Transverse colon (tissue), 4 donors: Measurements from ENCODE around the gene FAM110D. TPM values are rescaled to one million over a fixed set of nuclear protein-coding genes. Genes with fewer than 3 reads are reported as not detected.

Source experiments
- DNase-seq: peaks from one replicate; pipeline ENCODE4 v3.0.0-alpha.2; 2019
- H3K27ac ChIP-seq, 4 donors: fragments of 200-600 bp; sonication (generic); 2 replicates each; pipeline ENCODE4 v1.5.1; 2016 to 2018; ENCODE audit warnings: inconsistent platforms in 4 of 4
- H3K27me3 ChIP-seq: fragments of 200-600 bp; sonication (generic); 2 replicates; pipeline ENCODE4 v1.5.1; 2017; ENCODE audit warnings: inconsistent platforms
- H3K36me3 ChIP-seq, 4 donors: fragments of 200-600 bp; sonication (generic); 2 replicates each; pipeline ENCODE4 v1.5.1; 2017 to 2019; ENCODE audit warnings: inconsistent platforms in 4 of 4
- H3K4me1 ChIP-seq, 4 donors: fragments of 200-600 bp; sonication (generic); 2 replicates each; pipeline ENCODE4 v1.5.1; 2017 to 2020; ENCODE audit warnings: inconsistent platforms in 4 of 4
- H3K4me3 ChIP-seq, 4 donors: fragments of 200-600 bp; sonication (generic); 1 replicate in 1 of 4; 2 replicates in 3 of 4; pipeline versions ENCODE4 v1.5.1 to v1.6.1; 2017 to 2019; ENCODE audit warnings: inconsistent platforms in 4 of 4
- H3K9me3 ChIP-seq, 2 donors: fragments of 200-600 bp; sonication (generic); 2 replicates each; pipeline ENCODE4 v1.5.1; 2017 to 2019; ENCODE audit warnings: inconsistent platforms in 2 of 2
- EP300 ChIP-seq: sonication (generic); formaldehyde crosslinking; IDR thresholded peaks from one replicate; pipeline ENCODE4 v1.6.1; 2017; ENCODE audit warnings: antibody characterized with exemption, low read depth
- POLR2A ChIP-seq: fragments of 450-650 bp; IDR thresholded peaks from one replicate; pipeline ENCODE4 v1.6.1; 2016; ENCODE audit warnings: antibody characterized with exemption, mild to moderate bottlenecking, moderate library complexity
- POLR2AphosphoS5 ChIP-seq, 3 donors: sonication (generic); formaldehyde crosslinking; IDR thresholded peaks; one replicate each; pipeline ENCODE4 v1.6.1; 2016; ENCODE audit warnings: antibody characterized with exemption in 3 of 3
- WGBS, 2 donors: methylation state at CpG; one replicate each; pipeline ENCODE4 v1.1.5; 2018; ENCODE audit warnings: low coverage in 1 of 2; 5-methylcytosine and 5-hydroxymethylcytosine counted together
- in situ Hi-C, 4 donors: fragments of 200-750 bp; cut with MboI; loops; one replicate each; pipeline versions ENCODE4 v1.15.0 to v1.15.1; 2017; ENCODE audit warnings: low sequenced_read_pairs in 3 of 4, low pct_ligation_motif_present in 1 of 4, low pct_unique_long_range_greater_than_20kb in 1 of 4
- intact Hi-C: fragments of 100-400 bp; cut with DNase I; formaldehyde crosslinking; loops from one replicate; pipeline ENCODE4 v1.15.1; 2023; ENCODE audit warnings: low total_unique reads
- total RNA-seq, 4 donors: library from RNA; depleted of rRNA; stranded (reverse); fragments of >200 nt; gene quantifications; one replicate each; pipeline ENCODE4 v1.1.0, GENCODE V29; 2016
- TF ChIP-seq, protein P1 (sequence below), 5 experiments: fragments of 200-600 bp in 3 of 5; fragments of 450-650 bp in 2 of 5; sonication (generic) in 3 of 5; IDR thresholded peaks; 1 replicate in 2 of 5; 2 replicates in 3 of 5; pipeline ENCODE4 v1.5.1; 2016 to 2017; ENCODE audit warnings: antibody characterized with exemption in 5 of 5, inconsistent platforms in 3 of 5, mild to moderate bottlenecking in 2 of 5, moderate library complexity in 1 of 5

Gene FAM110D
- total RNA-seq, 4 donors from 2014 or later: 0.82 to 9.4 (median 2.9) TPM

- TF ChIP-seq, protein P1, sequence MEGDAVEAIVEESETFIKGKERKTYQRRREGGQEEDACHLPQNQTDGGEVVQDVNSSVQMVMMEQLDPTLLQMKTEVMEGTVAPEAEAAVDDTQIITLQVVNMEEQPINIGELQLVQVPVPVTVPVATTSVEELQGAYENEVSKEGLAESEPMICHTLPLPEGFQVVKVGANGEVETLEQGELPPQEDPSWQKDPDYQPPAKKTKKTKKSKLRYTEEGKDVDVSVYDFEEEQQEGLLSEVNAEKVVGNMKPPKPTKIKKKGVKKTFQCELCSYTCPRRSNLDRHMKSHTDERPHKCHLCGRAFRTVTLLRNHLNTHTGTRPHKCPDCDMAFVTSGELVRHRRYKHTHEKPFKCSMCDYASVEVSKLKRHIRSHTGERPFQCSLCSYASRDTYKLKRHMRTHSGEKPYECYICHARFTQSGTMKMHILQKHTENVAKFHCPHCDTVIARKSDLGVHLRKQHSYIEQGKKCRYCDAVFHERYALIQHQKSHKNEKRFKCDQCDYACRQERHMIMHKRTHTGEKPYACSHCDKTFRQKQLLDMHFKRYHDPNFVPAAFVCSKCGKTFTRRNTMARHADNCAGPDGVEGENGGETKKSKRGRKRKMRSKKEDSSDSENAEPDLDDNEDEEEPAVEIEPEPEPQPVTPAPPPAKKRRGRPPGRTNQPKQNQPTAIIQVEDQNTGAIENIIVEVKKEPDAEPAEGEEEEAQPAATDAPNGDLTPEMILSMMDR (IDR thresholded peaks at IDR 0.05): peak in 1 of 5 experiments; percentile 13
- TF ChIP-seq POLR2AphosphoS5 (IDR thresholded peaks at IDR 0.05) (peak; percentile 80 to 87 (median 86)), POLR2A (peak; percentile 84), EP300 (no peak)
- intact Hi-C loops (no loop called here), in situ Hi-C loops (no loop called here)
- 2% methylated on average over 49 of the region's 96 CpGs; no CpG with 5 or more reads in 1 of the 2 donors for WGBS, 2 donors
- DNase-seq: peak; percentile 95
- Histone ChIP-seq H3K9me3 (no peaks in the 10 kb centered on the region), H3K4me3 (peak within 1 kb of the TSS; percentile 75 to 100 (median 94)), H3K27ac (peak within 1 kb of the TSS; percentile 97 to 99 (median 97)), H3K36me3 (peaks cover 0 to 8% (median 0%) of the 10 kb centered on the region in 4 donors), H3K4me1 (peaks cover 11 to 47% (median 33%) of the 10 kb centered on the region in 4 donors), H3K27me3 (no peaks in the 10 kb centered on the region)
Measured at GRCh38 chr1:26111530-26112406, 47.1 kb upstream of the FAM110D start, which contains the start of gene PDIK1L. PDIK1L (plus strand) TSS chr1:26111824; CDS start chr1:26114309, 2,485 bp downstream.

DNA sequence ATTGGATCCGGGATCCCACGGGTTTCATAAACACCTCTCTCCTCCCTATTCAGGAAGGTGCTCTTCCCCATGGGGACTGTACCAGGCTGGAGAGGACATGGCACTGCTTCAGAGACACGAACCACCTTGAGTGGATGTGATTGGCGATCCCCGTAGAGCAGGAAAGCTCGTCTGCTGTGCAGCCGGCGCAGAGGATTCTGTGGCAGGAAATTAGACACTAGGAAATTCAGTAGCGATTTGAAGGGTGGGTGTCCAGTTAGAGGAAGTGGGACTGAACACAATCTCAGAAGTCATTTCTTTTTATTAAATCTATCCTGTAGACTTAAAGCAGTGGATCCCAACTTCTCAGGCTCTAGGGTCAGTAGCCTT, 46.5 kb upstream of the FAM110D start:
- H3K9me3 ChIP-seq: no peaks in the 10 kb centered on the region
- DNase-seq: no peak
- H3K27ac ChIP-seq: peak overlapping the region; percentile 97 to 99 (median 97)
- no peaks in the 10 kb centered on the region for H3K27me3 ChIP-seq
- H3K4me3 ChIP-seq: peak overlapping the region; percentile 75 to 100 (median 94)
- peaks cover 0 to 8% (median 0%) of the 10 kb centered on the region in 4 donors for H3K36me3 ChIP-seq
- TF ChIP-seq EP300 (no peak), POLR2A (no peak), POLR2AphosphoS5 (IDR thresholded peaks at IDR 0.05) (no peak)
- TF ChIP-seq, protein P1 (IDR thresholded peaks at IDR 0.05): no peak
- 2% methylated on average over 9 of the region's 9 CpGs; no CpG with 5 or more reads in 1 of the 2 donors for WGBS, 2 donors
- in situ Hi-C loops (no loop called here), intact Hi-C loops (no loop called here)
- peaks cover 11 to 47% (median 33%) of the 10 kb centered on the region in 4 donors for H3K4me1 ChIP-seq

- no peak overlapping the region for H3K4me3 ChIP-seq
- in situ Hi-C loops: no loop called here
- H3K36me3 ChIP-seq: peaks cover 0 to 12% (median 4%) of the 10 kb centered on the region in 4 donors
- intact Hi-C loops: no loop called here
- WGBS, 2 donors: 17 to 59% methylated on average over 3 to 12 of the region's 12 CpGs
- TF ChIP-seq POLR2A: no peak
- peak in 2 of 3 donors; percentile 36 to 38 for TF ChIP-seq POLR2AphosphoS5 (IDR thresholded peaks at IDR 0.05)
- peaks cover 11 to 55% (median 36%) of the 10 kb centered on the region in 4 donors for H3K4me1 ChIP-seq
- no peaks in the 10 kb centered on the region for H3K9me3 ChIP-seq
- no peak for DNase-seq
- H3K27ac ChIP-seq: peak overlapping the region; percentile 97 to 99 (median 97)
- H3K27me3 ChIP-seq: no peaks in the 10 kb centered on the region
Measured at GRCh38 chr1:26114165-26114927, 44.5 kb upstream of the FAM110D start.

- TF ChIP-seq, protein P1 (IDR thresholded peaks at IDR 0.05): no peak
- no peak for TF ChIP-seq POLR2AphosphoS5 (IDR thresholded peaks at IDR 0.05)
- no peak for TF ChIP-seq POLR2A
- TF ChIP-seq EP300: no peak
- in situ Hi-C loops: no loop called here
- Histone ChIP-seq H3K27me3 (no peaks in the 10 kb centered on the region), H3K9me3 (no peaks in the 10 kb centered on the region), H3K27ac (peak overlapping the region in 3 of 4 donors; percentile 4 to 45 (median 5)), H3K4me1 (peaks cover 6 to 60% (median 25%) of the 10 kb centered on the region in 4 donors), H3K36me3 (peaks cover 0 to 9% (median 4%) of the 10 kb centered on the region in 4 donors), H3K4me3 (no peak overlapping the region)
- no peak for DNase-seq
- intact Hi-C loops: no loop called here
- 67 to 68% methylated on average over 9 of the region's 9 CpGs for WGBS, 2 donors
Measured at GRCh38 chr1:26119892-26120608, 38.8 kb upstream of the FAM110D start.
